IPS DF 6.9 (cell line): Measurements from ENCODE around the gene EXD3.

Experiments used
- DNase-seq: peaks from one replicate; pipeline ENCODE4 v3.0.0-alpha.2; 2013; ENCODE audit warnings: low read depth, low spot score
- H3K27ac ChIP-seq: one replicate; pipeline ENCODE4 v1.5.1; 2013; ENCODE audit warnings: low read length, control low read depth
- H3K27me3 ChIP-seq: 2 replicates; pipeline ENCODE4 v1.6.1; 2013; ENCODE audit warnings: mild to moderate bottlenecking, low read length; ENCODE audit not compliant: control insufficient read depth, insufficient read depth
- H3K36me3 ChIP-seq: 2 replicates; pipeline ENCODE4 v1.6.1; 2013; ENCODE audit warnings: low read length; ENCODE audit not compliant: control insufficient read depth, insufficient read depth
- H3K4me1 ChIP-seq: 2 replicates; pipeline ENCODE4 v1.6.1; 2013; ENCODE audit warnings: low read length; ENCODE audit not compliant: control insufficient read depth, insufficient read depth
- H3K4me3 ChIP-seq: 2 replicates; pipeline ENCODE4 v1.5.1; 2013; ENCODE audit warnings: mild to moderate bottlenecking, low read length
- H3K9me3 ChIP-seq: 2 replicates; pipeline ENCODE4 v1.6.1; 2013; ENCODE audit warnings: low read length, inconsistent platforms; ENCODE audit not compliant: control insufficient read depth, insufficient read depth
- WGBS: extraction: QIAGEN DNeasy Blood & Tissue Kit; methylation state at CpG from one replicate; pipeline ENCODE4 v1.1.7; 2013; ENCODE audit warnings: mixed read lengths, missing lambda C conversion rate; ENCODE audit not compliant: insufficient read length, insufficient coverage; 5-methylcytosine and 5-hydroxymethylcytosine counted together

Gene EXD3

GRCh38 chr9:137275588-137276472, 147.1 kb downstream of the EXD3 start:
- no peak for DNase-seq
- WGBS, result no CpG with 5 or more reads among the region's 24 CpGs
- Histone ChIP-seq H3K4me3 (no peak overlapping the region), H3K4me1 (peaks cover 3% of the 10 kb centered on the region; the same call in 1 of the 2 replicates), H3K27ac (no peak overlapping the region), H3K9me3 (no peaks in the 10 kb centered on the region), H3K36me3 (peaks cover 21% of the 10 kb centered on the region; the same call in 1 of the 2 replicates), H3K27me3 (no peaks in the 10 kb centered on the region)

- no peak for DNase-seq
- Histone ChIP-seq H3K27ac (no peak overlapping the region), H3K36me3 (peaks cover 24% of the 10 kb centered on the region; the same call in 1 of the 2 replicates), H3K9me3 (no peaks in the 10 kb centered on the region), H3K27me3 (no peaks in the 10 kb centered on the region), H3K4me3 (no peak overlapping the region), H3K4me1 (no peaks in the 10 kb centered on the region; the same call in 1 of the 2 replicates)
- no CpG with 5 or more reads among the region's 10 CpGs for WGBS
Measured at GRCh38 chr9:137275203-137275587, 147.8 kb downstream of the EXD3 start.

GRCh38 chr9:137273611-137274320, 149.2 kb downstream of the EXD3 start:
- no peak for DNase-seq
- Histone ChIP-seq H3K4me1 (no peaks in the 10 kb centered on the region; the same call in 1 of the 2 replicates), H3K36me3 (peaks cover 22% of the 10 kb centered on the region), H3K27me3 (no peaks in the 10 kb centered on the region), H3K4me3 (no peak overlapping the region), H3K9me3 (no peaks in the 10 kb centered on the region), H3K27ac (no peak overlapping the region)
- WGBS, result no CpG with 5 or more reads among the region's 15 CpGs

- H3K27ac ChIP-seq, result no peak overlapping the region
Measured at GRCh38 chr9:137273095-137273490, 149.9 kb downstream of the EXD3 start.

GRCh38 chr9:137272241-137273094, 150.5 kb downstream of the EXD3 start:
- H3K27me3 ChIP-seq, result no peaks in the 10 kb centered on the region
- no peak overlapping the region for H3K27ac ChIP-seq
- WGBS, result no CpG with 5 or more reads among the region's 39 CpGs
- no peak overlapping the region for H3K4me3 ChIP-seq
- H3K9me3 ChIP-seq, result no peaks in the 10 kb centered on the region
- DNase-seq, result no peak
- H3K4me1 ChIP-seq, result no peaks in the 10 kb centered on the region; the same call in 1 of the 2 replicates
- peaks cover 21% of the 10 kb centered on the region for H3K36me3 ChIP-seq

More at GRCh38 chr9:137273095-137273490, 149.9 kb downstream of the EXD3 start:
- no peak overlapping the region for H3K4me3 ChIP-seq
- H3K36me3 ChIP-seq, result peaks cover 21% of the 10 kb centered on the region
- H3K4me1 ChIP-seq, result no peaks in the 10 kb centered on the region; the same call in 1 of the 2 replicates
- no peaks in the 10 kb centered on the region for H3K27me3 ChIP-seq
- H3K9me3 ChIP-seq, result no peaks in the 10 kb centered on the region
- no peak for DNase-seq
- WGBS, result no CpG with 5 or more reads among the region's 13 CpGs

GRCh38 chr9:137271696-137272076, 151.3 kb downstream of the EXD3 start:
- no peak overlapping the region for H3K4me3 ChIP-seq
- peaks cover 28% of the 10 kb centered on the region for H3K36me3 ChIP-seq
- no peak overlapping the region for H3K27ac ChIP-seq
- H3K9me3 ChIP-seq, result no peaks in the 10 kb centered on the region
- H3K27me3 ChIP-seq, result no peaks in the 10 kb centered on the region
- no CpG with 5 or more reads among the region's 3 CpGs for WGBS
- DNase-seq, result no peak
- no peaks in the 10 kb centered on the region; the same call in 1 of the 2 replicates for H3K4me1 ChIP-seq

- no peaks in the 10 kb centered on the region; the same call in 1 of the 2 replicates for H3K4me1 ChIP-seq
- no peak overlapping the region for H3K27ac ChIP-seq
- DNase-seq, result no peak
- peaks cover 30% of the 10 kb centered on the region for H3K36me3 ChIP-seq
- WGBS, result no CpG with 5 or more reads among the region's 32 CpGs
- no peaks in the 10 kb centered on the region for H3K9me3 ChIP-seq
- no peak overlapping the region for H3K4me3 ChIP-seq
- H3K27me3 ChIP-seq, result no peaks in the 10 kb centered on the region
Measured at GRCh38 chr9:137270929-137271695, 151.8 kb downstream of the EXD3 start.

GRCh38 chr9:137269231-137269772, 153.7 kb downstream of the EXD3 start:
- WGBS, result no CpG with 5 or more reads among the region's 17 CpGs
- Histone ChIP-seq H3K36me3 (peaks cover 35% of the 10 kb centered on the region), H3K9me3 (no peaks in the 10 kb centered on the region), H3K27ac (no peak overlapping the region), H3K27me3 (no peaks in the 10 kb centered on the region), H3K4me3 (no peak overlapping the region), H3K4me1 (no peaks in the 10 kb centered on the region; the same call in 1 of the 2 replicates)
- DNase-seq, result no peak

GRCh38 chr9:137268538-137269201, 154.3 kb downstream of the EXD3 start:
- Histone ChIP-seq H3K36me3 (peaks cover 40% of the 10 kb centered on the region), H3K4me3 (no peak overlapping the region)
- no CpG with 5 or more reads among the region's 19 CpGs for WGBS

More at GRCh38 chr9:137268538-137269201, 154.3 kb downstream of the EXD3 start:
- Histone ChIP-seq H3K9me3 (no peaks in the 10 kb centered on the region), H3K27ac (no peak overlapping the region), H3K27me3 (no peaks in the 10 kb centered on the region), H3K4me1 (no peaks in the 10 kb centered on the region; the same call in 1 of the 2 replicates)
- DNase-seq, result no peak
